ENCODE measurements around the gene IKBKE.

DNA sequence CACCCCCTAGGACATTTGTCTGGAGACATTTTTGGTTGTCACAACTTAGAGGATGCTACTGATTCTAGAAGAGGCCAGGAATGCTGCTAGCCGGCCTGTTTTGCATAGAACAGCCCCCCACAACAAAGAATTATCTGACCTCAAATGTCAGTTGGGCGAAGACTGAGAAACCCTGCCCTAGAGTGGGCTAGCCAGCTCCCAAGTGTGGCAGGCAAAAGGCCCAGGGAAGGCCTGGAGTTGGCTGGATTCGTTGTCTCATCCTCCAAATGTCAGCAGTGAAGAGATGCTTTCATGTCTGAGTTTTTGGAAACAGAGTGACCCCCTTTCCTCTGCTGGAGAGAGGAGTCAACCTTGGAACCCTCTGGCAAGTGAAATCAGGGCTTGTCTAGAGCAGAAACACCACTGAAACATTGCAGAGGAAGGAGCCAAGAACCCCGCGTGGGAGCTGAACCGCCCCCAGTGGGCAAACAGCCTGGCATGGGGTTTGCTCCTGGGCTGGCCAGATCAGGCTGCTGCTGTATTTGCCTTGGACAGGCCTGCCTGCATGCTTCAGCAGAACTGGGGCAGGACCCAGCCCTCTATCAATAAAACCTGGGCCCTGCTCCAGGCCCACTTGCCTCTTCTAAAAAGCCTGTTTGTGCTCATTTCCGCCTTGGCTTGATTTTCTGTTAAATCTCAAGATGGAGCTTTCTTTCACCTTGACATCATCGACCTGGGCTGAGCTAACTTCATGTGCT lies 69.9 kb downstream of the IKBKE start:
- TF ChIP-seq CTCF (IDR thresholded peaks at IDR 0.05) (no peak), ZFX (IDR thresholded peaks at IDR 0.05; ENCODE audit: borderline replicate concordance) (no peak)

All from 22Rv1 (cell line).